Liver (tissue), 9 donors: Measurements from ENCODE around the gene ZNF334. TPM values are rescaled to one million over a fixed set of nuclear protein-coding genes. Genes with fewer than 3 reads are reported as not detected.

Experiments
- DNase-seq: peaks from one replicate; pipeline ENCODE4 v3.0.0-alpha.2; 2017; ENCODE audit warnings: low spot score
- H3K27ac ChIP-seq, 2 donors: one replicate each; pipeline ENCODE4 v1.7.0; 2013; ENCODE audit warnings: inconsistent platforms in 2 of 2, low read length in 2 of 2, control low read depth in 1 of 2, low read depth in 1 of 2, mild to moderate bottlenecking in 1 of 2
- H3K27me3 ChIP-seq, 4 donors: one replicate each; pipeline versions ENCODE4 v1.6.1 to v1.7.0; 2013; ENCODE audit warnings: low read length in 3 of 4, inconsistent platforms in 1 of 4, mild to moderate bottlenecking in 1 of 4, moderate library complexity in 1 of 4; ENCODE audit not compliant: control insufficient read depth in 4 of 4, insufficient read depth in 4 of 4
- H3K36me3 ChIP-seq, 4 donors: one replicate each; pipeline versions ENCODE4 v1.6.1 to v1.7.0; 2013; ENCODE audit warnings: low read length in 3 of 4, mild to moderate bottlenecking in 3 of 4, low read depth in 1 of 4, moderate library complexity in 1 of 4; ENCODE audit not compliant: control insufficient read depth in 4 of 4, insufficient read depth in 3 of 4
- H3K4me1 ChIP-seq, 4 donors: one replicate each; pipeline versions ENCODE4 v1.6.1 to v1.7.0; 2013; ENCODE audit warnings: low read length in 3 of 4, mild to moderate bottlenecking in 3 of 4, moderate library complexity in 1 of 4; ENCODE audit not compliant: control insufficient read depth in 4 of 4, insufficient read depth in 4 of 4
- H3K4me3 ChIP-seq, 3 donors: one replicate each; pipeline versions ENCODE4 v1.6.1 to v1.7.0; 2013; ENCODE audit warnings: low read length in 3 of 3, control low read depth in 1 of 3, low read depth in 1 of 3, mild to moderate bottlenecking in 1 of 3
- H3K9ac ChIP-seq, 2 donors: one replicate each; pipeline ENCODE4 v1.7.0; 2013; ENCODE audit warnings: low read length in 2 of 2, mild to moderate bottlenecking in 2 of 2, moderate library complexity in 2 of 2, control low read depth in 1 of 2, low read depth in 1 of 2
- H3K9me3 ChIP-seq, 4 donors: one replicate each; pipeline versions ENCODE4 v1.6.1 to v1.7.0; 2013; ENCODE audit warnings: low read length in 3 of 4; ENCODE audit not compliant: control insufficient read depth in 4 of 4
- CTCF ChIP-seq: fragments of 150-350 bp; IDR thresholded peaks from 2 replicates; pipeline ENCODE4 v1.5.1; 2017; ENCODE audit warnings: improper control_type of control experiment, low read depth, low read length; ENCODE audit not compliant: missing input control
- EGR1 ChIP-seq, 2 donors: IDR thresholded peaks; 2 replicates each; pipeline ENCODE4 v1.6.1; 2016 to 2018; ENCODE audit warnings: antibody characterized with exemption in 2 of 2, low read depth in 2 of 2
- FOXA1 ChIP-seq: IDR thresholded peaks from 2 replicates; pipeline ENCODE4 v1.6.1; 2016; ENCODE audit warnings: antibody characterized with exemption
- FOXA2 ChIP-seq: IDR thresholded peaks from 2 replicates; pipeline ENCODE4 v1.6.1; 2016; ENCODE audit warnings: antibody characterized with exemption
- GABPA ChIP-seq, 2 donors: IDR thresholded peaks in 1 of 2; conservative IDR thresholded peaks in 1 of 2; 2 replicates each; pipeline ENCODE4 v1.6.1; 2016; ENCODE audit warnings: antibody characterized with exemption in 2 of 2, mild to moderate bottlenecking in 1 of 2, moderate library complexity in 1 of 2
- HNF4A ChIP-seq, 2 donors: conservative IDR thresholded peaks; 2 replicates each; pipeline ENCODE4 v1.6.1; 2016; ENCODE audit warnings: antibody characterized with exemption in 2 of 2, mild to moderate bottlenecking in 2 of 2
- HNF4G ChIP-seq: IDR thresholded peaks from 2 replicates; pipeline ENCODE4 v1.6.1; 2016; ENCODE audit warnings: antibody characterized with exemption
- JUND ChIP-seq, 2 donors: IDR thresholded peaks; 2 replicates each; pipeline ENCODE4 v1.6.1; 2016; ENCODE audit warnings: antibody characterized with exemption in 2 of 2
- NR2F2 ChIP-seq: IDR thresholded peaks from 2 replicates; pipeline ENCODE4 v1.6.1; 2016; ENCODE audit warnings: antibody characterized with exemption
- RAD21 ChIP-seq, 2 donors: IDR thresholded peaks; 2 replicates each; pipeline ENCODE4 v1.6.1; 2016; ENCODE audit warnings: antibody characterized with exemption in 2 of 2, mild to moderate bottlenecking in 2 of 2
- REST ChIP-seq: IDR thresholded peaks from 2 replicates; pipeline ENCODE4 v1.6.1; 2016; ENCODE audit warnings: antibody characterized with exemption, mild to moderate bottlenecking
- RXRA ChIP-seq, 2 donors: IDR thresholded peaks; 2 replicates each; pipeline ENCODE4 v1.6.1; 2017 to 2018; ENCODE audit warnings: antibody characterized with exemption in 2 of 2, mild to moderate bottlenecking in 1 of 2
- SP1 ChIP-seq: IDR thresholded peaks from 2 replicates; pipeline ENCODE4 v1.6.1; 2018; ENCODE audit warnings: antibody characterized with exemption, mild to moderate bottlenecking
- TAF1 ChIP-seq: conservative IDR thresholded peaks from 2 replicates; pipeline ENCODE4 v1.6.1; 2016; ENCODE audit warnings: antibody characterized with exemption, mild to moderate bottlenecking
- YY1 ChIP-seq: IDR thresholded peaks from 2 replicates; pipeline ENCODE4 v1.6.1; 2016; ENCODE audit warnings: antibody characterized with exemption, mild to moderate bottlenecking
- WGBS: extraction: QIAGEN DNeasy Blood & Tissue Kit; methylation state at CpG from one replicate; pipeline ENCODE4 v1.1.7; 2013; 5-methylcytosine and 5-hydroxymethylcytosine counted together
- polyA plus RNA-seq, 2 donors: library from polyadenylated mRNA; stranded (reverse) in 1 of 2; unstranded in 1 of 2; fragments of 200-250 nt in 1 of 2; fragments of >200 nt in 1 of 2; fragmentation: Nextera tagmentation in 1 of 2; extraction: Ambion mirVana in 1 of 2; gene quantifications; one replicate each; pipeline versions ENCODE4 v1.2.1 to v1.2.3, GENCODE V29; 2013 to 2015
- total RNA-seq, 2 donors: library from RNA; depleted of rRNA; stranded (reverse); fragments of >200 nt; gene quantifications; one replicate each; pipeline ENCODE4 v1.2.3, GENCODE V29; 2014
- TF ChIP-seq, protein P1 (sequence below): IDR thresholded peaks from 2 replicates; pipeline ENCODE4 v1.6.1; 2016; ENCODE audit warnings: antibody characterized with exemption
- TF ChIP-seq, protein P2 (sequence below): IDR thresholded peaks from 2 replicates; pipeline ENCODE4 v1.6.1; 2016; ENCODE audit warnings: antibody characterized with exemption
- TF ChIP-seq, protein P3 (sequence below): IDR thresholded peaks from 2 replicates; pipeline ENCODE4 v1.6.1; 2016; ENCODE audit warnings: antibody characterized with exemption
- donor health status: healthy.
- donor health status: healthy.
- donor health status: healthy.
- donor health status: healthy.
- donor health status: healthy.

Gene ZNF334
- total and polyA plus RNA-seq, 4 donors, result 0.65 to 3.3 (median 1.2) TPM

DNA sequence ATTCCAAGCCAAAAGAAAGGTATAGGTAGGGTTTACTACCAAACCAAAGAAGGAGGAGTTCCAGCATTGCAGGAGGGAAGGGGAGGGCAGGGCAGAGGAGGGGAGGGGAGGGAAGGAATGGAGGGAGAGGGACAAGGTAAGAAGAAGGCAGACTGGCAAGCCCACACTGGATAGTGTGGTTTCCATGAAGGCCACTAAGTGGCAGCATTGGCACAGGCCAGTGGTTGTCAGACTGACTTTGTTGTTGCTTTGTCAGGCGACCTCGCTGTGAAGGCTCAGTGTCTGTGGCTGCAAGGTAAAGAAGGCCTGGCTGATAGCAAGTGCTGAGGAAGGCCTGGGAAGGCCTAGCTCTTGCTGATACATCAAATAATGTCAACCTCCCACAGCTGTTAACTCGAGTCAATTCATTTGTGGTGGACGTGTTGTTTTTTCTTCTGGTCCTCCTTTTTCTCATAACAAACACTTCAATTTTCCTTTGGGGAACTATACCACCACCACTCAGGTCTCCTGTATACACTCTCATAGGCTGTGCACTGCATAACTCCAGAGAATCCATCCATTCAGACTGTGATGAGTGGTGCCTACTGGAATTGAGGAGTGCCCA is 7.7 kb upstream of the ZNF334 start:
- Histone ChIP-seq H3K36me3 (peaks cover 0 to 1% (median 0%) of the 10 kb centered on the region in 4 donors), H3K4me1 (no peaks in the 10 kb centered on the region), H3K27ac (no peak overlapping the region), H3K9me3 (no peaks in the 10 kb centered on the region), H3K9ac (no peak overlapping the region), H3K4me3 (no peak overlapping the region), H3K27me3 (no peaks in the 10 kb centered on the region)
- 50% methylated on average over 4 of the region's 4 CpGs for WGBS
- no peak for DNase-seq
- TF ChIP-seq FOXA1 (no peak), RAD21 (IDR thresholded peaks at IDR 0.05) (peak; percentile 85 to 93), CTCF (peak; percentile 63)

- WGBS, result 88% methylated on average over 4 of the region's 4 CpGs
- H3K36me3 ChIP-seq, result peaks cover 0 to 1% (median 0%) of the 10 kb centered on the region in 4 donors
- no peak overlapping the region for H3K4me3 ChIP-seq
- no peak for TF ChIP-seq REST
- TF ChIP-seq, protein P1, sequence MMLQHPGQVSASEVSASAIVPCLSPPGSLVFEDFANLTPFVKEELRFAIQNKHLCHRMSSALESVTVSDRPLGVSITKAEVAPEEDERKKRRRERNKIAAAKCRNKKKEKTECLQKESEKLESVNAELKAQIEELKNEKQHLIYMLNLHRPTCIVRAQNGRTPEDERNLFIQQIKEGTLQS, result no peak
- TF ChIP-seq, protein P2, sequence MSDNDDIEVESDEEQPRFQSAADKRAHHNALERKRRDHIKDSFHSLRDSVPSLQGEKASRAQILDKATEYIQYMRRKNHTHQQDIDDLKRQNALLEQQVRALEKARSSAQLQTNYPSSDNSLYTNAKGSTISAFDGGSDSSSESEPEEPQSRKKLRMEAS, result no peak
- no peak for TF ChIP-seq RXRA (IDR thresholded peaks at IDR 0.05)
- TF ChIP-seq FOXA2, result no peak
- TF ChIP-seq GABPA (IDR thresholded peaks at IDR 0.05 in 1 of 2, conservative IDR thresholded peaks at IDR 0.05 in 1 of 2), result no peak
- TF ChIP-seq NR2F2, result no peak
- no peak for TF ChIP-seq RAD21 (IDR thresholded peaks at IDR 0.05)
- no peak for TF ChIP-seq CTCF
- TF ChIP-seq, protein P3, sequence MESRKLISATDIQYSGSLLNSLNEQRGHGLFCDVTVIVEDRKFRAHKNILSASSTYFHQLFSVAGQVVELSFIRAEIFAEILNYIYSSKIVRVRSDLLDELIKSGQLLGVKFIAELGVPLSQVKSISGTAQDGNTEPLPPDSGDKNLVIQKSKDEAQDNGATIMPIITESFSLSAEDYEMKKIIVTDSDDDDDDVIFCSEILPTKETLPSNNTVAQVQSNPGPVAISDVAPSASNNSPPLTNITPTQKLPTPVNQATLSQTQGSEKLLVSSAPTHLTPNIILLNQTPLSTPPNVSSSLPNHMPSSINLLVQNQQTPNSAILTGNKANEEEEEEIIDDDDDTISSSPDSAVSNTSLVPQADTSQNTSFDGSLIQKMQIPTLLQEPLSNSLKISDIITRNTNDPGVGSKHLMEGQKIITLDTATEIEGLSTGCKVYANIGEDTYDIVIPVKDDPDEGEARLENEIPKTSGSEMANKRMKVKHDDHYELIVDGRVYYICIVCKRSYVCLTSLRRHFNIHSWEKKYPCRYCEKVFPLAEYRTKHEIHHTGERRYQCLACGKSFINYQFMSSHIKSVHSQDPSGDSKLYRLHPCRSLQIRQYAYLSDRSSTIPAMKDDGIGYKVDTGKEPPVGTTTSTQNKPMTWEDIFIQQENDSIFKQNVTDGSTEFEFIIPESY, result no peak
- TF ChIP-seq FOXA1, result no peak
- TF ChIP-seq TAF1, result no peak
- TF ChIP-seq EGR1 (IDR thresholded peaks at IDR 0.05; ENCODE audit: low read depth in 2 of 2), result no peak
- TF ChIP-seq SP1, result no peak
- no peak for TF ChIP-seq HNF4A (conservative IDR thresholded peaks at IDR 0.05)
- no peak for TF ChIP-seq HNF4G
- no peak for TF ChIP-seq JUND (IDR thresholded peaks at IDR 0.05)
- TF ChIP-seq YY1, result no peak
- no peaks in the 10 kb centered on the region for H3K4me1 ChIP-seq
- H3K27me3 ChIP-seq, result no peaks in the 10 kb centered on the region
- H3K27ac ChIP-seq, result no peak overlapping the region
- DNase-seq, result no peak
- no peak overlapping the region for H3K9ac ChIP-seq
- no peaks in the 10 kb centered on the region for H3K9me3 ChIP-seq
These were observed 7.2 kb upstream of the ZNF334 start for GRCh38 chr20:46520540-46520939.
